Muscle of arm (tissue), 12 donors: Measurements from ENCODE around the gene GNAQ. TPM values are rescaled to one million over a fixed set of nuclear protein-coding genes. Genes with fewer than 3 reads are reported as not detected.

Experiments used
- DNase-seq: peaks from one replicate; pipeline ENCODE4 v3.0.0-alpha.2; 2013
- polyA plus RNA-seq, 12 donors: library from polyadenylated mRNA; unstranded; fragments of 120-200 nt; gene quantifications; one replicate each; pipeline ENCODE4 v1.2.1, GENCODE V29; 2013; ENCODE audit not compliant: insufficient read length in 12 of 12

GNAQ gene
- polyA plus RNA-seq, 12 donors: 27.9 to 190 (median 31.3) TPM

GRCh38 chr9:77978086-77978781, 53.4 kb downstream of the GNAQ start:
- no peak for DNase-seq

DNA sequence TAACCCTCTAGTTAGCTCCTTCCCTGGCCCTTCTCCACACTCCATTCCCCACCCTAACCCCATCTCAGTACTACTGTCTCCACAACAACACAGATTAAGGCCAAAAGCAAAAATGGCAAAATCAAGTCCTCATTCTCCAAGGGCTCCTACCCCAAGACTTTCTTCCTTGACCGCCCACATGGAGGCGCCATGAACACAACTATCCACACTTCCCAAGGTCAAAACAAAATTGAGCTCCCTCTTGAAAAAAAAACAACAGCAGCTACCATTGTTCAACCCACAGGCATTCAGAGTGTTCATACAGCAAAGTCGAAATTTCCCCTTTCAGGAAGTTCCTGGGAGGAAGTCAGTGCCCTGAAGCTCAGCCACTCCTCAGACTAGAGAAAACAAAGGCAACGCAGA, 54.4 kb downstream of the GNAQ start:
- DNase-seq: peak; percentile 31

GRCh38 chr9:77975806-77976205, 55.8 kb downstream of the GNAQ start:
- DNase-seq: no peak

DNA sequence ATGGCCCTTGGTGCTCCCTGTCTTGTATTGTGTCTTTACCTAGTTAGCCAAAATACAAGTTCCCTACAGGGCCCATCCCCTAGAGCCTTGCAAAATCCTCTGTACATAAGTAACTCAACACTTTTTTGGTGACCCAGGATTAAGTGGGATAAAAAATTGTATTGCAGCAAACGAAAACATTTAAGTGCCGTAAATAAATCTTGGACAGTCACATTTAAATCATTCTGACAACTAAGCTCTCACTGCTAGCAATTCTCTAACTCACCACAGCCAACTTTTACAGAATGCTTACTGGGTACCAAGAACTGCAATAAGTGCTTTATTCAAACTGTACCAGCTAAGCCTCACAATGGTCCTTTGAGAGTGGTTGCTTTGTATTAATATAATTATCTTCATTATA, 56.6 kb downstream of the GNAQ start:
- no peak for DNase-seq

- DNase-seq: no peak
Measured at GRCh38 chr9:77974434-77974833, 57.2 kb downstream of the GNAQ start.

GRCh38 chr9:77969083-77969482, 62.5 kb downstream of the GNAQ start:
- no peak for DNase-seq

DNA sequence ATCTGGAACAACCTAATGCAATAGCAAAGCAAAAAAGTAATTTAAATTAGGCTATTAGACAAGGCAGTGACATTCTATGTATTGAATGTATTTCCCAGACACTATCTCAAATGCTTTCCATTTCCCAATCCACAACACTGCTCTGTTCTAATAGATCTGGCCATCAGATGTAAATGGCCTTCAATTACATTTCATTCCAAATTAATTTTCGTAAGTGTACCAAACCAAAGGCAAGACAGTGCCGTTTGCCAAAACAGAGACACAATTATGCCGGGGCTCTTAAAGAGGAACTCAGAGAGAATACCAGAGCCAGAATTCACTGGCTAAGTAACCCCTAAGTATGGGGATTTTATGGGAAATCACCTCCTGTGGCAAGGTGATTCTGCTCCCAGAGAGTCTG, 63.1 kb downstream of the GNAQ start:
- no peak for DNase-seq

DNA sequence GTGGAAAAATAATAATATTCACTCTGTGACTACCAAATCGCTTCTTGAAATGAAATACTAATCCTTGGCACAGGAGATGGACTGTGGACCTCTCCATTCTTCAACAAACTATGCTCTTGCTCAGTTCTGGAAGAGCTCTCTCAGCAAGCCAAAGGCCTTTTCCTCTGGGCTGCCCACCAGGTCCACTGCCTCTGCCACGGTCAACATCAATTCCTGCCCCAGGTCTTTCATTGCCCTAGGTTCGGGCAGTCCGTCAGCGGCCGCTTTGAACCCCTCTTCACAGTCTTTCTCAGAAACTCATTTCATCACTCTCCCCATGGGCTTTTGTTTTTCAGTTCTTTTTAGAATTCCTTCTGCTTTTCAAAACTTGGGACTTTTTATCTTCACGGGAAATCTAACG, 64.9 kb downstream of the GNAQ start:
- DNase-seq: no peak

- DNase-seq: peak; percentile 22
Measured at GRCh38 chr9:77965445-77966123, 66.0 kb downstream of the GNAQ start.

DNA sequence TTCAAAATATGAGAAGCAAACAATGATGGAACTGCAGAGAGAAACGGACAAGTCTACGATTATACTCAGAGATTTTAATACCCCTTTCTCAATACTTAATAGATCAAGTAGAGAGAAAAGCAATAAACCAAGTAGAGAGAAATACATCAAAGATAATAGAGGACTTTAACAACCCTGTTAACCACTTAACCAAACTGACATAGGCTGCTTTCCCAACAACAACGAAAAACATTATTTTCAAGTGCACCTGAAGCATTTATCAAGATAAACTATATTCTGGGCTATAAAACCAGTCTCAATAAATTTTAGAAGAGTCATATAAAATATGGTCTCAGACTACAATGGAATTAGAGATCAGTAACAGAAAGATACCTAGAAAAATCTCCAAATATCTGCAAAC, 67.4 kb downstream of the GNAQ start:
- no peak for DNase-seq

- no peak for DNase-seq
Measured at GRCh38 chr9:77961541-77961940, 70.1 kb downstream of the GNAQ start.

DNA sequence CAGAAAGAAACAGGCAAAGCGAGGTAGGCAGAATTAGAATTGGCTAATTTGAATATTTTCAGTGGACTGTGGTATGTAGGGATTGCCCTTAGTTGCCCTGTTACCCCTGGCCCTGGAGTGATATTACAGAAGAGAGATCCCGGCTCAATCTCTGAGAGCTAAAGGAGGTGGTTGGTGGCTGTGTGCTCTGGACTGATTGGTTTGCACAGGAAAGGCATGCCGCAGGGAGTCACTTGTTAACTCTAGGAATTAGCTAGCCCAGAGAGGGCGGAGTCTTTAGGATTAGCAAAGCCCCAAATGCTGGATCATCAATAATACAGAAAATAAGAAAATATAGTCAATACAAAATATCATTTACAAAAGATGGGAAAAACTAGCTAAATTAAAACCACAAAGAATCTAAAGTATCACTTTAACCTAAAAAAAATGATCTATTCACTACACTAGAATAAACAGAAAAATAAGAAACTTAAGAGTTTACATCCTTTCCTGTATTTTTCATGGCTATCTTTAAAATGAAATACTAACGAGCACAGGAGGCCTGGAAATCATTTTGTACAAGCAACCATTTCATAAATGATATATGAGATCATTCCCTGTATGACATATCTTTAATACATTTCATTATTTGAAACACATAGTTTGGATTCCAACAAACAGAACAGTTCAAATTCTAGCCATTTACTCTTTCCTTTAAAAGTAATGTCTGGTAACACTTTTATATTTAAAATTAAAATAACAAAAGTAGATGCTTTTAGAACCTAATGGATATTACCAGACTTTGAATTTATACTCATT, 71.1 kb downstream of the GNAQ start:
- no peak for DNase-seq

DNA sequence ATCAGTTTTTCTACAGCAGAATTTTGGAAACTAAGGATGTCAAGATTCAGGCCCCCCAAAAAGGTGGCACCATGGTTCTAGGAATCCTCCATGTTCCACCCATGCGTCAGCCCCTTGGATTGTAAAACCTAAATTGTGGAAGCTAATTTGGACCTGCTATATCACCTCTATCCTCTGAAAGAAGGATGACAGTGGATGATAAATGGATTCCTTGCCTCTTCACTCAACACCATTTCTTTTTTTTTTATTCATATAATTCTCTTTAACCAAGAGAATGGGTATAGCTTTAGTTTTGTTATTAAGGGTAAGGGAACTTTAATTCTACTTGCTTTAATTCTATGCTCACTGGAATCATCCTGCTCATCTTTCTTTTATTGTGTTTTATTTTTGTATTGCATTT, 71.8 kb downstream of the GNAQ start:
- no peak for DNase-seq

GRCh38 chr9:77957652-77958051, 74.0 kb downstream of the GNAQ start:
- DNase-seq: no peak

- DNase-seq: no peak
Measured at GRCh38 chr9:77956555-77956954, 75.1 kb downstream of the GNAQ start.

DNA sequence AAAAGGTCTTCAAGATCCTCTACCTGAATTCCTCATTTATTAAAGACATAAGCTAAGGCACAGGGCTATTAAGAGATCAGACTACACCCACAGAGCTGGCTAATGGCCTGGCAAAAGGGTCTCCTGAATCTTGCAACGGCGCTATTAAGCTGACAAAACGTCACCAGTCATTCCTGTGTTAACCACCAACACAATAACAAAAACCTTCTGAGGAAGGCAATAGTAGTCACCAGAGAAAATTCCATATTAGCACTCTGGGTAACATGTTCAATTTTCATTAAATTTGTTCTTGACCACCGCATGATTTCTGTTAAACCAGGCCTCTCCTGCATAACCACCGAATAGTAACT, 77.0 kb downstream of the GNAQ start:
- no peak for DNase-seq

- no peak for DNase-seq
Measured at GRCh38 chr9:77954013-77954665, 77.5 kb downstream of the GNAQ start.

- DNase-seq: no peak
Measured at GRCh38 chr9:77953590-77953989, 78.0 kb downstream of the GNAQ start.

DNA sequence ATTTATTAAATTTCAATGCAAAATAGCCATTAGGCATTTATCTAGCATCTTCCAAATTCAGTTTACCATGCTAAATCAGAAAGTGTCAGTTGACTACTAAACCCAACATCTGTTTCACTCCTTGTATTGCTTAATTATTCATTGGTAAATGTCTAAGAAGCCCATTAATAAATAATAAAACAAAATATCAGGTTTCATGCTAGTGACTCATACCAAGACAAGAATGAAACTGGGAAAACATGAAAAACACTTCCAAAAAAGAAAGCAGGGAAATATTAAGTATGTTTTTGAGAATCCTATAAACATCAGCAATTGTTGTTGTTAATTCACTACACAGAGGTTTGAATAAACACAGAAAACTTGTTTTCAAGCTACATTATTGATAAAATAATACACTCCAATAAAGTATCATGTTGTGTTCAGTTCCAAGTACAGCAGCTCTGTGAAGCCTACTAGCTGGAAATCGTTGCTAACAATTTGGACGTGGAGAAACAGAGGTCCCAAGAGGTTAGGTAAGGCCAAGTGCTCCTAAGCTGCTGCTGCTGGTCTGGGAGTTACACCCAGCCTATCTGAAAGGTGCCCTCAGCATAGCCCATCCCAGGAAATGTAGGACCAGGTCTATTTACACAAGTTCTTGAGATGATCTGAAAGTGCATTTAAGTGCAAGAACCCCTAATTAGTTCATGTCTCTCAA, 78.8 kb downstream of the GNAQ start:
- no peak for DNase-seq

DNA sequence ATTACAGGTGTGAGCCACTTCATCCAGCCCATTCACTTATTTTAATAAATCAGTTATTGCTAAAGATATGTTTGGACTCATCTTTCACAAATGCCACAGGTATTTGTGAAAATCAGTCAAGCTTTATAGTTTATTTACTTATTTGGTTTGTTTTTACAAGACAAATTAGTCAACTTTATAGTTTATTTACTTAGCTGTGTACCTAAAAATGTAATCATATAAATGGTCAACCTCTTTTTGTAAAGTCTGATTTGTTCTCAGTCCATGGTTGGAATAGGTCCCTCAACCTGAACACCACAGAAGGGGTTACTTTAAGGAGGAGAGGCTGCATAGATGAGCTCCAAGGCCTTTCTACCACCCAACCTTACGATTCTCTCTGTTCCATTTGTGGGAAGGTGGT, 80.2 kb downstream of the GNAQ start:
- DNase-seq: no peak

DNA sequence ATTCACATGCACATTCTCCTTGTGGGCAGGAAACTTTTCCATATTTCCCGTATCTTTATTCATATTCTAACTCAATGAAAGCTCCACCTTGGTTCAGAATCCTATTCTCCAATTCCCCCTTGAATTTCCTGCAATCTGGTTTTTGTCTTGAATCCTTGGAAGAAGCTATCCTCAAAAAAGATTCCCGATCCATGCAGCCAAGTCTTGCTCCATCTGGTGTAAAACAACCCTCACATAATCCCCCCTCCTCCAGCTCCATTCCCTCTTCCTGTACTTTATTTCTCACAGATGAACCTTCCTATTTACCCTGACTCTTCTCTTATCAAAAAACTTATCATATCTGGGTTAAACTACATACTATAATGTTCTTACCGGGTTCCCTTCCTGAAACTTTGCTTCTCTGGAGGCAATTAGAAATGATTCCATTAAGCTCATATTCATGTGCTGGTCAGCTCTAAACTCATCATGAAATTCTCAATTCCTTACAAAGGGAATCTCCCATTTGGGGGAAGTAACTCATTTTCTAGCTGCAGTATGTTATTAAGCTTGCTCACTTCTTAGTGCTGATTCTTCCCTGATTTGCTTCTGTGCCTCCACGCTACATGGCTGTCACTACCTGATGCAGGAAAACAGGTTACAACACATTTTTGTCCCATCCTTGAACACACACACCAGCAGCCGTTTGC, 81.7 kb downstream of the GNAQ start:
- DNase-seq: no peak
